Gastrocnemius medialis (tissue), 4 donors: Measurements from ENCODE around the gene TMEM89.

Experiments used
- CTCF ChIP-seq, 5 experiments: fragments of 450-650 bp in 3 of 5; fragments of 200-600 bp in 2 of 5; sonication (generic) in 2 of 5; IDR thresholded peaks in 4 of 5; conservative IDR thresholded peaks in 1 of 5; 1 replicate in 4 of 5; 2 replicates in 1 of 5; pipeline ENCODE4 v1.5.1; 2016 to 2019; ENCODE audit warnings: antibody characterized with exemption in 5 of 5, mild to moderate bottlenecking in 3 of 5, moderate library complexity in 3 of 5
- POLR2A ChIP-seq, 2 donors: fragments of 450-650 bp; IDR thresholded peaks; one replicate each; pipeline ENCODE4 v1.6.1; 2017; ENCODE audit warnings: antibody characterized with exemption in 2 of 2, mild to moderate bottlenecking in 2 of 2, moderate library complexity in 2 of 2

DNA sequence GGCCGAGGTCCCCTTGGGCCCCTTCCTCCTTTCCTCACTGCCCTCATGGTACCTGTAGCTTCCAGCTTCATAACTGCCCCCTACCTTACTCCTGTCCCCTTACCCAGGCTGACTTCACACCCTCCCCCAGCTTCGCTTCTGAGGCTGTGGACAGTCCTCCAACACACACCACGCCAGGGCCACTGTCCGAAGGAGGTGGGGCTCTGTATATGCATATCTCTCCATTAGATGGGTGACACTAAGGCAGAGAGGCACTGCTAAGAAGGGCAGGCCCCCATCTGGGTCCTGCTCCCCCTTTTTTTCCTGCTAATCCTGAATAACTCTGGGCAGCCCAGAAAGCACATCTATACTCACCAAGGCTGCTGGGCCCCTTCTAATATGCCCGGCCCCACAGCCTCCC, 25.4 kb downstream of the TMEM89 start:
- no peak for TF ChIP-seq POLR2A (IDR thresholded peaks at IDR 0.05)
- no peak for TF ChIP-seq CTCF (IDR thresholded peaks at IDR 0.05 in 4 of 5, conservative IDR thresholded peaks at IDR 0.05 in 1 of 5)
